Liver (tissue), 9 donors: ENCODE results near the gene BFSP1. TPM values are rescaled to one million over a fixed set of nuclear protein-coding genes. Genes with fewer than 3 reads are reported as not detected.

Experiments
- DNase-seq: peaks from one replicate; pipeline ENCODE4 v3.0.0-alpha.2; 2017; ENCODE audit warnings: low spot score
- H3K27ac ChIP-seq, 2 donors: one replicate each; pipeline ENCODE4 v1.7.0; 2013; ENCODE audit warnings: inconsistent platforms in 2 of 2, low read length in 2 of 2, control low read depth in 1 of 2, low read depth in 1 of 2, mild to moderate bottlenecking in 1 of 2
- H3K27me3 ChIP-seq, 4 donors: one replicate each; pipeline versions ENCODE4 v1.6.1 to v1.7.0; 2013; ENCODE audit warnings: low read length in 3 of 4, inconsistent platforms in 1 of 4, mild to moderate bottlenecking in 1 of 4, moderate library complexity in 1 of 4; ENCODE audit not compliant: control insufficient read depth in 4 of 4, insufficient read depth in 4 of 4
- H3K36me3 ChIP-seq, 4 donors: one replicate each; pipeline versions ENCODE4 v1.6.1 to v1.7.0; 2013; ENCODE audit warnings: low read length in 3 of 4, mild to moderate bottlenecking in 3 of 4, low read depth in 1 of 4, moderate library complexity in 1 of 4; ENCODE audit not compliant: control insufficient read depth in 4 of 4, insufficient read depth in 3 of 4
- H3K4me1 ChIP-seq, 4 donors: one replicate each; pipeline versions ENCODE4 v1.6.1 to v1.7.0; 2013; ENCODE audit warnings: low read length in 3 of 4, mild to moderate bottlenecking in 3 of 4, moderate library complexity in 1 of 4; ENCODE audit not compliant: control insufficient read depth in 4 of 4, insufficient read depth in 4 of 4
- H3K4me3 ChIP-seq, 3 donors: one replicate each; pipeline versions ENCODE4 v1.6.1 to v1.7.0; 2013; ENCODE audit warnings: low read length in 3 of 3, control low read depth in 1 of 3, low read depth in 1 of 3, mild to moderate bottlenecking in 1 of 3
- H3K9ac ChIP-seq, 2 donors: one replicate each; pipeline ENCODE4 v1.7.0; 2013; ENCODE audit warnings: low read length in 2 of 2, mild to moderate bottlenecking in 2 of 2, moderate library complexity in 2 of 2, control low read depth in 1 of 2, low read depth in 1 of 2
- H3K9me3 ChIP-seq, 4 donors: one replicate each; pipeline versions ENCODE4 v1.6.1 to v1.7.0; 2013; ENCODE audit warnings: low read length in 3 of 4; ENCODE audit not compliant: control insufficient read depth in 4 of 4
- CTCF ChIP-seq: fragments of 150-350 bp; IDR thresholded peaks from 2 replicates; pipeline ENCODE4 v1.5.1; 2017; ENCODE audit warnings: improper control_type of control experiment, low read depth, low read length; ENCODE audit not compliant: missing input control
- EGR1 ChIP-seq, 2 donors: IDR thresholded peaks; 2 replicates each; pipeline ENCODE4 v1.6.1; 2016 to 2018; ENCODE audit warnings: antibody characterized with exemption in 2 of 2, low read depth in 2 of 2
- HNF4A ChIP-seq, 2 donors: conservative IDR thresholded peaks; 2 replicates each; pipeline ENCODE4 v1.6.1; 2016; ENCODE audit warnings: antibody characterized with exemption in 2 of 2, mild to moderate bottlenecking in 2 of 2
- HNF4G ChIP-seq: IDR thresholded peaks from 2 replicates; pipeline ENCODE4 v1.6.1; 2016; ENCODE audit warnings: antibody characterized with exemption
- JUND ChIP-seq, 2 donors: IDR thresholded peaks; 2 replicates each; pipeline ENCODE4 v1.6.1; 2016; ENCODE audit warnings: antibody characterized with exemption in 2 of 2
- NR2F2 ChIP-seq: IDR thresholded peaks from 2 replicates; pipeline ENCODE4 v1.6.1; 2016; ENCODE audit warnings: antibody characterized with exemption
- RAD21 ChIP-seq, 2 donors: IDR thresholded peaks; 2 replicates each; pipeline ENCODE4 v1.6.1; 2016; ENCODE audit warnings: antibody characterized with exemption in 2 of 2, mild to moderate bottlenecking in 2 of 2
- REST ChIP-seq: IDR thresholded peaks from 2 replicates; pipeline ENCODE4 v1.6.1; 2016; ENCODE audit warnings: antibody characterized with exemption, mild to moderate bottlenecking
- RXRA ChIP-seq, 2 donors: IDR thresholded peaks; 2 replicates each; pipeline ENCODE4 v1.6.1; 2017 to 2018; ENCODE audit warnings: antibody characterized with exemption in 2 of 2, mild to moderate bottlenecking in 1 of 2
- SP1 ChIP-seq: IDR thresholded peaks from 2 replicates; pipeline ENCODE4 v1.6.1; 2018; ENCODE audit warnings: antibody characterized with exemption, mild to moderate bottlenecking
- YY1 ChIP-seq: IDR thresholded peaks from 2 replicates; pipeline ENCODE4 v1.6.1; 2016; ENCODE audit warnings: antibody characterized with exemption, mild to moderate bottlenecking
- ZBTB33 ChIP-seq: IDR thresholded peaks from 2 replicates; pipeline ENCODE4 v1.6.1; 2016; ENCODE audit warnings: antibody characterized with exemption
- WGBS: extraction: QIAGEN DNeasy Blood & Tissue Kit; methylation state at CpG from one replicate; pipeline ENCODE4 v1.1.7; 2013; 5-methylcytosine and 5-hydroxymethylcytosine counted together
- polyA plus RNA-seq, 2 donors: library from polyadenylated mRNA; stranded (reverse) in 1 of 2; unstranded in 1 of 2; fragments of 200-250 nt in 1 of 2; fragments of >200 nt in 1 of 2; fragmentation: Nextera tagmentation in 1 of 2; extraction: Ambion mirVana in 1 of 2; gene quantifications; one replicate each; pipeline versions ENCODE4 v1.2.1 to v1.2.3, GENCODE V29; 2013 to 2015
- total RNA-seq, 2 donors: library from RNA; depleted of rRNA; stranded (reverse); fragments of >200 nt; gene quantifications; one replicate each; pipeline ENCODE4 v1.2.3, GENCODE V29; 2014
- donor health status: healthy.
- donor health status: healthy.
- donor health status: healthy.
- donor health status: healthy.
- donor health status: healthy.

BFSP1 gene
- total and polyA plus RNA-seq, 4 donors: 0.14 to 0.28 (median 0.21) TPM

- H3K9me3 ChIP-seq: no peaks in the 10 kb centered on the region
- no peak overlapping the region for H3K9ac ChIP-seq
- peak overlapping the region; percentile 23 to 64 for H3K27ac ChIP-seq
- peaks cover 0 to 31% (median 20%) of the 10 kb centered on the region in 4 donors for H3K4me1 ChIP-seq
- TF ChIP-seq SP1 (no peak), ZBTB33 (peak; percentile 19), EGR1 (IDR thresholded peaks at IDR 0.05; ENCODE audit: low read depth in 2 of 2) (peak in 1 of 2 donors; percentile 50)
- no peak overlapping the region for H3K4me3 ChIP-seq
- no peak for DNase-seq
- no peaks in the 10 kb centered on the region for H3K27me3 ChIP-seq
- no peaks in the 10 kb centered on the region for H3K36me3 ChIP-seq
- 81% methylated on average over 5 of the region's 5 CpGs for WGBS
These were observed 12.5 kb upstream of the BFSP1 start for GRCh38 chr20:17543531-17544131.

GRCh38 chr20:17542993-17543412 lies 11.8 kb upstream of the BFSP1 start:
- H3K9ac ChIP-seq: no peak overlapping the region
- H3K27ac ChIP-seq: peak overlapping the region; percentile 23 to 64
- H3K36me3 ChIP-seq: no peaks in the 10 kb centered on the region
- H3K9me3 ChIP-seq: no peaks in the 10 kb centered on the region
- WGBS: 29% methylated on average over 4 of the region's 4 CpGs
- TF ChIP-seq HNF4A (conservative IDR thresholded peaks at IDR 0.05) (no peak), RAD21 (IDR thresholded peaks at IDR 0.05) (peak in 1 of 2 donors; percentile 16), NR2F2 (no peak), YY1 (peak; percentile 91), SP1 (peak; percentile 27), CTCF (no peak), JUND (IDR thresholded peaks at IDR 0.05) (no peak), ZBTB33 (peak; percentile 9), HNF4G (no peak), RXRA (IDR thresholded peaks at IDR 0.05) (peak; percentile 41 to 48), REST (no peak)
- no peak overlapping the region for H3K4me3 ChIP-seq
- DNase-seq: no peak
- H3K27me3 ChIP-seq: no peaks in the 10 kb centered on the region
- peaks cover 0 to 31% (median 20%) of the 10 kb centered on the region in 4 donors for H3K4me1 ChIP-seq
